ENCODE data around the gene EPM2AIP1. TPM values are rescaled to one million over a fixed set of nuclear protein-coding genes. Genes with fewer than 3 reads are reported as not detected.

Gene EPM2AIP1
- total and polyA plus RNA-seq, 9 of the 15 experiments (the other 6 are each of a cell fraction or from before 2014, with no cell fraction given): 6.7 to 44.8 (median 25.2) TPM

DNA sequence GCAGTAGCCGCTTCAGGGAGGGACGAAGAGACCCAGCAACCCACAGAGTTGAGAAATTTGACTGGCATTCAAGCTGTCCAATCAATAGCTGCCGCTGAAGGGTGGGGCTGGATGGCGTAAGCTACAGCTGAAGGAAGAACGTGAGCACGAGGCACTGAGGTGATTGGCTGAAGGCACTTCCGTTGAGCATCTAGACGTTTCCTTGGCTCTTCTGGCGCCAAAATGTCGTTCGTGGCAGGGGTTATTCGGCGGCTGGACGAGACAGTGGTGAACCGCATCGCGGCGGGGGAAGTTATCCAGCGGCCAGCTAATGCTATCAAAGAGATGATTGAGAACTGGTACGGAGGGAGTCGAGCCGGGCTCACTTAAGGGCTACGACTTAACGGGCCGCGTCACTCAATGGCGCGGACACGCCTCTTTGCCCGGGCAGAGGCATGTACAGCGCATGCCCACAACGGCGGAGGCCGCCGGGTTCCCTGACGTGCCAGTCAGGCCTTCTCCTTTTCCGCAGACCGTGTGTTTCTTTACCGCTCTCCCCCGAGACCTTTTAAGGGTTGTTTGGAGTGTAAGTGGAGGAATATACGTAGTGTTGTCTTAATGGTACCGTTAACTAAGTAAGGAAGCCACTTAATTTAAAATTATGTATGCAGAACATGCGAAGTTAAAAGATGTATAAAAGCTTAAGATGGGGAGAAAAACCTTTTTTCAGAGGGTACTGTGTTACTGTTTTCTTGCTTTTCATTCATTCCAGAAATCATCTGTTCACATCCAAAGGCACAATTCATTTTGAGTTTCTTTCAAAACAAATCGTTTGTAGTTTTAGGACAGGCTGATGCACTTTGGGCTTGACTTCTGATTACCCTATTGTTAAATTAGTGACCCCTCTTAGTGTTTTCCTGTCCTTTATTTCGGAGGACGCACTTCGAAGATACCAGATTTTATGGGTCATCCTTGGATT lies 674 bp upstream of the EPM2AIP1 start, which contains the start of gene MLH1 (continued):
- TF ChIP-seq, protein P1, sequence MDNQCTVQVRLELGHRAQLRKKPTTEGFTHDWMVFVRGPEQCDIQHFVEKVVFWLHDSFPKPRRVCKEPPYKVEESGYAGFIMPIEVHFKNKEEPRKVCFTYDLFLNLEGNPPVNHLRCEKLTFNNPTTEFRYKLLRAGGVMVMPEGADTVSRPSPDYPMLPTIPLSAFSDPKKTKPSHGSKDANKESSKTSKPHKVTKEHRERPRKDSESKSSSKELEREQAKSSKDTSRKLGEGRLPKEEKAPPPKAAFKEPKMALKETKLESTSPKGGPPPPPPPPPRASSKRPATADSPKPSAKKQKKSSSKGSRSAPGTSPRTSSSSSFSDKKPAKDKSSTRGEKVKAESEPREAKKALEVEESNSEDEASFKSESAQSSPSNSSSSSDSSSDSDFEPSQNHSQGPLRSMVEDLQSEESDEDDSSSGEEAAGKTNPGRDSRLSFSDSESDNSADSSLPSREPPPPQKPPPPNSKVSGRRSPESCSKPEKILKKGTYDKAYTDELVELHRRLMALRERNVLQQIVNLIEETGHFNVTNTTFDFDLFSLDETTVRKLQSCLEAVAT (IDR thresholded peaks at IDR 0.05): peak; percentile 23 to 49; a peak in 2 of 4 replicates
- TF ChIP-seq, protein P2, sequence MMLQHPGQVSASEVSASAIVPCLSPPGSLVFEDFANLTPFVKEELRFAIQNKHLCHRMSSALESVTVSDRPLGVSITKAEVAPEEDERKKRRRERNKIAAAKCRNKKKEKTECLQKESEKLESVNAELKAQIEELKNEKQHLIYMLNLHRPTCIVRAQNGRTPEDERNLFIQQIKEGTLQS (IDR thresholded peaks at IDR 0.05): peak; percentile 97
- TF ChIP-seq, protein P2 (CRISPR knock-in tag; conservative IDR thresholded peaks at IDR 0.05): peak; percentile 87
- peak; percentile 89 for TF ChIP-seq SMAD4 (CRISPR knock-in tag; conservative IDR thresholded peaks at IDR 0.05)
- peak; percentile 99 for TF ChIP-seq EP400 (IDR thresholded peaks at IDR 0.05)
- peak; percentile 38 for TF ChIP-seq TEAD4 (IDR thresholded peaks at IDR 0.05; ENCODE audit: low read length)
- TF ChIP-seq TEAD4 (CRISPR knock-in tag; IDR thresholded peaks at IDR 0.05; ENCODE audit: borderline replicate concordance): no peak
- TF ChIP-seq ZNF436 (CRISPR knock-in tag; IDR thresholded peaks at IDR 0.05): no peak
- TF ChIP-seq ZNF449 (CRISPR knock-in tag; IDR thresholded peaks at IDR 0.05): no peak
- TF ChIP-seq CEBPG (CRISPR knock-in tag; IDR thresholded peaks at IDR 0.05): peak; percentile 91
- peak; percentile 88 to 91 for TF ChIP-seq CEBPG (tag; conservative IDR thresholded peaks at IDR 0.05 in 1 of 2, IDR thresholded peaks at IDR 0.05 in 1 of 2)
- TF ChIP-seq PPARD (CRISPR knock-in tag; IDR thresholded peaks at IDR 0.05): no peak
- TF ChIP-seq MBD2 (IDR thresholded peaks at IDR 0.05; ENCODE audit: borderline replicate concordance, low read depth): peak; percentile 94
- TF ChIP-seq, protein P3, sequence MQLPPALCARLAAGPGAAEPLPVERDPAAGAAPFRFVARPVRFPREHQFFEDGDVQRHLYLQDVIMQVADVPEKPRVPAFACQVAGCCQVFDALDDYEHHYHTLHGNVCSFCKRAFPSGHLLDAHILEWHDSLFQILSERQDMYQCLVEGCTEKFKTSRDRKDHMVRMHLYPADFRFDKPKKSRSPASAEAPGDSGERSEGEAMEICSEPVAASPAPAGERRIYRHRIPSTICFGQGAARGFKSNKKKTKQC (CRISPR knock-in tag; IDR thresholded peaks at IDR 0.05): peak; percentile 92
- TF ChIP-seq HDAC1 (IDR thresholded peaks at IDR 0.05): peak in 1 of 2 experiments; percentile 97; a peak in 2 of 4 replicates
- TF ChIP-seq MTA3 (IDR thresholded peaks at IDR 0.05; ENCODE audit: borderline replicate concordance): peak; percentile 94
- TF ChIP-seq, protein P4, sequence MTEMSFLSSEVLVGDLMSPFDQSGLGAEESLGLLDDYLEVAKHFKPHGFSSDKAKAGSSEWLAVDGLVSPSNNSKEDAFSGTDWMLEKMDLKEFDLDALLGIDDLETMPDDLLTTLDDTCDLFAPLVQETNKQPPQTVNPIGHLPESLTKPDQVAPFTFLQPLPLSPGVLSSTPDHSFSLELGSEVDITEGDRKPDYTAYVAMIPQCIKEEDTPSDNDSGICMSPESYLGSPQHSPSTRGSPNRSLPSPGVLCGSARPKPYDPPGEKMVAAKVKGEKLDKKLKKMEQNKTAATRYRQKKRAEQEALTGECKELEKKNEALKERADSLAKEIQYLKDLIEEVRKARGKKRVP (CRISPR knock-in tag; IDR thresholded peaks at IDR 0.05): 0 out of 2 replicates have a peak, but pooled peaks have one; percentile 4
- peak; percentile 89 for TF ChIP-seq HDAC8 (tag; IDR thresholded peaks at IDR 0.05)
- peak; percentile 85 for TF ChIP-seq KLF13 (tag; IDR thresholded peaks at IDR 0.05; ENCODE audit: borderline replicate concordance, low read depth)
- TF ChIP-seq KDM5B (IDR thresholded peaks at IDR 0.05; ENCODE audit: insufficient replicate concordance, low read depth, low read length): peak; percentile 86
- TF ChIP-seq PCBP1 (IDR thresholded peaks at IDR 0.05; ENCODE audit: low read depth, low read length, poor library complexity, severe bottlenecking): no peak
